Breast epithelium (tissue), 3 donors: ENCODE measurements around the gene TMEM121.

ENCODE experiments used
- POLR2A ChIP-seq: fragments of 450-650 bp; IDR thresholded peaks from one replicate; pipeline ENCODE4 v1.6.1; 2016; ENCODE audit warnings: antibody characterized with exemption, mild to moderate bottlenecking, moderate library complexity
- POLR2AphosphoS5 ChIP-seq, 3 donors: sonication (generic); formaldehyde crosslinking; IDR thresholded peaks; one replicate each; pipeline ENCODE4 v1.6.1; 2017; ENCODE audit warnings: antibody characterized with exemption in 3 of 3
- TF ChIP-seq, protein P1 (sequence below), 3 donors: fragments of 450-650 bp; IDR thresholded peaks; one replicate each; pipeline ENCODE4 v1.5.1; 2016 to 2017; ENCODE audit warnings: antibody characterized with exemption in 3 of 3, mild to moderate bottlenecking in 3 of 3, moderate library complexity in 3 of 3

DNA sequence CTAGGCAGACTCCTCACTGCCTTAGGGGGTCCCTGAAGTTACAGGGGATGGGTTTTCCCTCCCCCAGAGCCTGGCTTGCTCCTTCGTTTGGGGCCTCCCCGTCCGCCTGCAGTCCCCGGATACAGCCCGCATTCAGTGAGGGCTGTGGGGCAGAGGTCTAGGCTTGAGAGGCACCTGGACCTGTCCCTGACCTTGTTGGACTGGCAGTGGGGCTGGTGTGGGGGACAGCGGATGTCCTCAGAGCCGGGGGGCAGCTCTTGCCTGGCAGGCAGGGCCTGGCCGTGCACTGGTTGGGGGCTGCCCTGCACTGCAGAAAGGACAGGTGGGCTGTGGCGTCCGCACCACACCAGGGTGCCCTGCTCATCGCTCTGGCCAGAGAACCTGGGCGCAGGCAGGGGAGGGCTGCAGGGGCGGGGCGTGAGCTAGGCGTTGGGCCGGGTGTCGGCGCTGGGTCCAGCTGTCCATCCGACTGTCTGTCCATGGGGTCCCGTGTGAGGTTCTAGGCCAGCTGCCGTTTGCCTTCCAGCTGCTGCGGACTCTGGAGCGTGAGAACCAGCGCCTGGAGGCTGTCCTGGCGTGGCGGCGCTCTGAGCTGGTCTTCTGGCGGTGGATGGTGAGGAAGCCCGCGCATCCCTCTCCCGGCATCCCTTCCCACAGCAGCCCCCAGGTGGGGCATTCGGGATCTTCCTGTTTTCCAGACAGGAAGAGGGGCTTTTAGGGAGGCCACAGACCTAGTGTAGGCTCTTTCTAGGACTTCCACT, 29.4 kb upstream of the TMEM121 start:
- TF ChIP-seq, protein P1, sequence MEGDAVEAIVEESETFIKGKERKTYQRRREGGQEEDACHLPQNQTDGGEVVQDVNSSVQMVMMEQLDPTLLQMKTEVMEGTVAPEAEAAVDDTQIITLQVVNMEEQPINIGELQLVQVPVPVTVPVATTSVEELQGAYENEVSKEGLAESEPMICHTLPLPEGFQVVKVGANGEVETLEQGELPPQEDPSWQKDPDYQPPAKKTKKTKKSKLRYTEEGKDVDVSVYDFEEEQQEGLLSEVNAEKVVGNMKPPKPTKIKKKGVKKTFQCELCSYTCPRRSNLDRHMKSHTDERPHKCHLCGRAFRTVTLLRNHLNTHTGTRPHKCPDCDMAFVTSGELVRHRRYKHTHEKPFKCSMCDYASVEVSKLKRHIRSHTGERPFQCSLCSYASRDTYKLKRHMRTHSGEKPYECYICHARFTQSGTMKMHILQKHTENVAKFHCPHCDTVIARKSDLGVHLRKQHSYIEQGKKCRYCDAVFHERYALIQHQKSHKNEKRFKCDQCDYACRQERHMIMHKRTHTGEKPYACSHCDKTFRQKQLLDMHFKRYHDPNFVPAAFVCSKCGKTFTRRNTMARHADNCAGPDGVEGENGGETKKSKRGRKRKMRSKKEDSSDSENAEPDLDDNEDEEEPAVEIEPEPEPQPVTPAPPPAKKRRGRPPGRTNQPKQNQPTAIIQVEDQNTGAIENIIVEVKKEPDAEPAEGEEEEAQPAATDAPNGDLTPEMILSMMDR (IDR thresholded peaks at IDR 0.05): no peak
- no peak for TF ChIP-seq POLR2A
- no peak for TF ChIP-seq POLR2AphosphoS5 (IDR thresholded peaks at IDR 0.05)
